Measurements from ENCODE around the gene STMP1. TPM values are rescaled to one million over a fixed set of nuclear protein-coding genes. Genes with fewer than 3 reads are reported as not detected.
"Not testable (repeated sequence)": the region's sequence is repeated elsewhere in the genome, so short reads cannot be mapped to it uniquely, and the experiment has no call there.

STMP1 gene
- 10 to 100 TPM; 68.3 to 99.3 (median 69.4) TPM for polyA plus RNA-seq (ENCODE audit: insufficient read length in 3 of 3)
- long read RNA-seq, donor 1, transcript STMP1-202 (3 exons, 2,450 nt), result major isoform, 90 of 95 reads
- long read RNA-seq, donor 1, partial matches to known transcripts, result 5 of 95 reads
- long read RNA-seq, donor 1, other reads (novel, unspliced or antisense), result 0 of 95 reads
- long read RNA-seq, donor 2, transcript STMP1-202 (3 exons, 2,450 nt), result major isoform, 70 of 72 reads
- long read RNA-seq, donor 2, partial matches to known transcripts, result 0 of 72 reads
- long read RNA-seq, donor 2, other reads (novel, unspliced or antisense), result 0 of 72 reads
- long read RNA-seq, donor 3, transcript STMP1-202 (3 exons, 2,450 nt), result major isoform, 155 of 183 reads
- long read RNA-seq, donor 3, partial matches to known transcripts, result 27 of 183 reads
- long read RNA-seq, donor 3, other reads (novel, unspliced or antisense), result 0 of 183 reads
- long read RNA-seq, donor 4, transcript STMP1-202 (3 exons, 2,450 nt), result major isoform, 52 of 53 reads
- long read RNA-seq, donor 4, partial matches to known transcripts, result 0 of 53 reads
- long read RNA-seq, donor 4, other reads (novel, unspliced or antisense), result 0 of 53 reads
- long read RNA-seq, donor 5, result 0 reads
- long read RNA-seq, donor 6, transcript STMP1-202 (3 exons, 2,450 nt), result major isoform, 91 of 92 reads
- long read RNA-seq, donor 6, partial matches to known transcripts, result 0 of 92 reads
- long read RNA-seq, donor 6, other reads (novel, unspliced or antisense), result 0 of 92 reads
- long read RNA-seq, donor 7, transcript STMP1-202 (3 exons, 2,450 nt), result major isoform, 103 of 105 reads
- long read RNA-seq, donor 7, partial matches to known transcripts, result 0 of 105 reads
- long read RNA-seq, donor 7, other reads (novel, unspliced or antisense), result 0 of 105 reads
- long read RNA-seq, donor 8, result 0 reads
- long read RNA-seq, donor 9, transcript STMP1-202 (3 exons, 2,450 nt), result major isoform, 63 of 72 reads
- long read RNA-seq, donor 9, partial matches to known transcripts, result 6 of 72 reads
- long read RNA-seq, donor 9, other reads (novel, unspliced or antisense), result 0 of 72 reads
- long read RNA-seq, donor 10, transcript STMP1-202 (3 exons, 2,450 nt), result major isoform, 122 of 148 reads
- long read RNA-seq, donor 10, partial matches to known transcripts, result 25 of 148 reads
- long read RNA-seq, donor 10, other reads (novel, unspliced or antisense), result 0 of 148 reads
- long read RNA-seq, donor 11, transcript STMP1-202 (3 exons, 2,450 nt), result major isoform, 62 of 62 reads
- long read RNA-seq, donor 11, partial matches to known transcripts, result 0 of 62 reads
- long read RNA-seq, donor 11, other reads (novel, unspliced or antisense), result 0 of 62 reads
- long read RNA-seq, donor 12, transcript STMP1-202 (3 exons, 2,450 nt), result major isoform, 34 of 34 reads
- long read RNA-seq, donor 12, partial matches to known transcripts, result 0 of 34 reads
- long read RNA-seq, donor 12, other reads (novel, unspliced or antisense), result 0 of 34 reads
- long read RNA-seq, donor 13, result 0 reads
- long read RNA-seq, donor 14, transcript STMP1-202 (3 exons, 2,450 nt), result major isoform, 85 of 85 reads
- long read RNA-seq, donor 14, partial matches to known transcripts, result 0 of 85 reads
- long read RNA-seq, donor 14, other reads (novel, unspliced or antisense), result 0 of 85 reads
- long read RNA-seq, donor 15, transcript STMP1-202 (3 exons, 2,450 nt), result major isoform, 44 of 44 reads
- long read RNA-seq, donor 15, partial matches to known transcripts, result 0 of 44 reads
- long read RNA-seq, donor 15, other reads (novel, unspliced or antisense), result 0 of 44 reads
- long read RNA-seq, donor 16, transcript STMP1-202 (3 exons, 2,450 nt), result major isoform, 202 of 203 reads
- long read RNA-seq, donor 16, partial matches to known transcripts, result 0 of 203 reads
- long read RNA-seq, donor 16, other reads (novel, unspliced or antisense), result 0 of 203 reads

DNA sequence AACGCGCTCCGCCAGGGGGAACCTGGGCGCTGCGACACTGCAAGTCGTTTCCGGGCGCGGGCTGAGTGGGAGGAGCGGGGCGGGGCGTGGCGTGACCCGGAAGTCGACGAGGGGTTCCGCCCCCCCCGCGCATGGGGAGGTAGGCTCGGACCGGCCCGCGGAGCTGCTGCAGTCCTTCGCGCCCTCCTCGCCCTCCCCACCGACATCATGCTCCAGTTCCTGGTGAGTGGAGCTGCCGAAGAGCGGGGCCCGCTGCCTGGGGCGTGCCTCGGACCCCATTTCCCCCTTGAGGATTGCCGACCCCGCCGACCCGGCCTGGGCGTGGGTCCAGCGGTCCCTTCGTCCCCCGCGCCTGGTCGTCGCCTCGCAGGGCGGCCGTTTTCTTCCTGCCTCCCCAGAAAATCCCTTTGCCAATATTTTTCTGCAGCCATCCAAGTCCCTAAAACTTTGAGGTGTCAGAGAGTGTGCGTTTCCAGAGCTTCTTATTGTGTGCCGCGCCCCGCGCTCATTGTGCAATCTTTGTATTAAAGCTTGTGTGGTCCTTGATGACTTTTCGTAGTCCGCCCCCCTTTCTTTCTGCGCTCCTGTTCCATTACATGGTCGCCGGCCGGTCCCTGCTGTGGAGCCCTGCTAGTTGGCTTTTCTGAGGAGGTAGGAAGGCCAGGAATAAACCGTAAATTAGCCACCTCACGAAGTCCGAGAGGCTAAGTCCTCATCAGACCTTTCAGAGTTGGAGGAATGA is at the start of gene STMP1:
STMP1 (plus strand) TSS at position 142 of the 742 bp plus-strand sequence.
- DNase-seq (ENCODE audit: extremely low read depth in 1 of 11, low read depth in 9 of 11, low spot score in 4 of 11), result peak; percentile 75 to 94 (median 90)

DNA sequence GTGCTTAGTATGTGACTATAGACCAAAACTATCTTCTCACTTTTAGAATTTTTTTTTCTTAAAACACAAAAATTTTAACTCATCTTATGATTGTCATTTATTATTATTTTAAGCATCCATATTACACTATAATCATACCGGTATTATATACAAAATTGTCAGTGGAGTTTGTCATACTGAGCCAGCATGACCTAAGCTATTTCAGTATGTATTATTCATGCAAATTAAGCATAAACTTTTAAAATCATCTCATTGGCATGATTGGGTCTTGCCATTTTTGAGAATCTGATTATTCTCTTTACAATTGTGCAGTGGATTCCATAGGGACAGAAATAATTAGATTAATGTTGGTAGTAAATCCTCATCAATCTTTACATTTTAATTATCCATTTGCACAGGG is 46.2 kb upstream of the STMP1 start:
- no peak for DNase-seq (ENCODE audit: extremely low read depth in 1 of 11, low read depth in 9 of 11, low spot score in 4 of 11)

GRCh38 chr7:135617781-135618180 is 44.5 kb upstream of the STMP1 start:
- DNase-seq (ENCODE audit: extremely low read depth in 1 of 11, low read depth in 9 of 11, low spot score in 4 of 11), result no peak

- DNase-seq (ENCODE audit: extremely low read depth in 1 of 11, low read depth in 9 of 11, low spot score in 4 of 11), result no peak
These were observed 43.8 kb upstream of the STMP1 start for GRCh38 chr7:135618510-135618909.

DNA sequence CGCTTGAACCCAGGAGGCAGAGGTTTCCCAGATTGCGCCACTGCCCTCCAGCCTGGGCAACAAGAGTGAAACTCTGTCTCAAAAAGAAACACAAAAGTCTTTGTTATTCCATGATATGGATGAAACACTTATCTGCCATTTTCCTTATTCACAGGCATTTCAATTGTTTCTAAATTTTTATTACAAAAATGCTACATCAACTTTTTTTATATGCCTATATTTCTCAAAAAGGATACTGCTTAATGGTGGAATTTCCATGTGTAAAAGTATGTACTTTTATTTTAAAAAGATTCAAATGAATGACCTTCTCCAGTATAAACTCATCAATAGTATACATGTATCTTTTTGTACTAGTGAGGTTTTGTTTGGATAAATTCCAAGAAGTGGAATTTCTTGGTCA is 41.9 kb upstream of the STMP1 start:
- no peak for DNase-seq (ENCODE audit: extremely low read depth in 1 of 11, low read depth in 9 of 11, low spot score in 4 of 11)

- peak; percentile 38 to 77 (median 57) for DNase-seq (ENCODE audit: extremely low read depth in 1 of 11, low read depth in 9 of 11, low spot score in 4 of 11)
These were observed 41.1 kb upstream of the STMP1 start for GRCh38 chr7:135620980-135621850.

- no peak for DNase-seq (ENCODE audit: extremely low read depth in 1 of 11, low read depth in 9 of 11, low spot score in 4 of 11)
These were observed 28.0 kb upstream of the STMP1 start for GRCh38 chr7:135634191-135634878.

DNA sequence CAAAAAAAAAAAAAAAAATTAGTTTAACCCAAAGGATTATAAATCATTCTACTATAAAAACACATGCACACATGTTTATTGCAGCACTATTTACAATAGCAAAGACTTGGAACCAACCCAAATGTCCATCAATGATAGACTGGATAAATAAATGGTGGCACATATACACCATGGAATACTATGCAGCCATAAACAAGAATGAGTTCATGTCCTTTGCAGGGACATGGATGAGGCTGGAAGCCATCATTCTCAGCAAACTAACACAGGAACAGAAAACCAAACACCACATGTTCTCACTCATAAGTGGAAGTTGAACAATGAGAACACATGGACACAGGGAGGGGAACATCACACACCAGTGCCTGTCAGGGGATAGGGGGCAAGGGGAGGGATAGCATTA is 22.6 kb upstream of the STMP1 start:
- not testable (repeated sequence) for DNase-seq (ENCODE audit: extremely low read depth in 1 of 11, low read depth in 9 of 11, low spot score in 4 of 11)

- DNase-seq (ENCODE audit: extremely low read depth in 1 of 11, low read depth in 9 of 11, low spot score in 4 of 11), result no peak
These were observed 18.2 kb upstream of the STMP1 start for GRCh38 chr7:135644154-135644553.

GRCh38 chr7:135644729-135645128 is 17.6 kb upstream of the STMP1 start:
- no peak for DNase-seq (ENCODE audit: extremely low read depth in 1 of 11, low read depth in 9 of 11, low spot score in 4 of 11)

GRCh38 chr7:135645296-135645904 is 16.9 kb upstream of the STMP1 start:
- DNase-seq (ENCODE audit: extremely low read depth in 1 of 11, low read depth in 9 of 11, low spot score in 4 of 11), result no peak

GRCh38 chr7:135647755-135648154 is 14.6 kb upstream of the STMP1 start:
- no peak for DNase-seq (ENCODE audit: extremely low read depth in 1 of 11, low read depth in 9 of 11, low spot score in 4 of 11)

DNA sequence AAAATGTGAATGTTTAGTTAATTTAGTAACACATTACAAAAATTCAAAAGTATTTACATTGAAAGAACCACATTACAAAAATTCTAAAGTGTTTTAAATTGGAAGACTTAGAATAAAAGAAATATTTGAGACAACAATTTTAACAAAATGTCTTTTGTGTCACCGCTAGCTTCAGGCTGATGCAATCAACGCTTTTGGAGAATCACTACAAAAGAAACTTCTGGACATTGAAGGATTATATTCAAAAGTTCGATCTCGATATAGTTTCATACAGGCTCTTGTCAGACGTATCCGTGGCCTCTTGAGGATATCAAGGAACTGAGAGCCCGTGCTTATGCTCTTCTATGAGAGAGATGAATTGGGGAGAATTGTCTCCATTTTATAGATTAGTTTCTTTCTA is 14.1 kb upstream of the STMP1 start:
- DNase-seq (ENCODE audit: extremely low read depth in 1 of 11, low read depth in 9 of 11, low spot score in 4 of 11), result no peak

DNA sequence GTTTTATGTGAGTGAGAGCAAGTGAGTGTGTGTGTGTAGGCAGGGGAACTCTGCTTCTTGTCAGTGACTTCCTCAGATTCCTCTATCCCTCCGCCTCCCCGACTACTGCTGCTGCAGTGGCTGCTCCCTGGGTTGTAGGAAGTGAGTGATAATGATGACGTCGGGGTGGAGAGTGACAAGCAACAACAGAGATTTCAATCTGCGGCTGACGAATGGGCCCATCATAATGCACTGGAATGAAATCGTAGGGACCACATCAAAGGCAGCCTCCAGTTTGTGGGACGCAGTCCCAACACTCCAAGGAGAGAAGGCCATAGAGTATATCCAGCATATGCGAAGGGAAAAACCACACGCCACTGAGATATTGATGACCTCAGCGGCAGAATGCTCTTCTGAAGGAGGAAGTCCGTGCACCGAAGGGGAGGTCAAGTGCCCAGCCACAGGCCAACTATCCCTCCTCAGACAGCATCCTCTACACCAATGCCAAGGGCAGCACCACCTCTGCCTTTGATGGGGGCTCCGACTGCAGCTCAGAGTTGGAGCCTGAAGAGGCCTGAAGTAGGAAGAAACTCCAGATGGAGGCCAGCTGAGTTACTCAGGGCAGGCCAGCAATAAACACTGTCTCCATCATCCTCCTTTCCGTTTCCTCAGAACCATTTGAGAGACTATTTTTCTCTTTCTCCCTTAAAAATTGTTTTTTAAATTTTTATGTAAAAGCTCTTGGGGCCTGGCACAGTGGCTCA is 11.3 kb upstream of the STMP1 start:
- DNase-seq (ENCODE audit: extremely low read depth in 1 of 11, low read depth in 9 of 11, low spot score in 4 of 11), result no peak
